SJSA1 (cell line): ENCODE data around the gene OMA1. TPM values are rescaled to one million over a fixed set of nuclear protein-coding genes. Genes with fewer than 3 reads are reported as not detected.
"Not testable (repeated sequence)": the region's sequence is repeated elsewhere in the genome, so short reads cannot be mapped to it uniquely, and the experiment has no call there.

Experiments used
- DNase-seq, 2 experiments: peaks; one replicate each; pipeline ENCODE4 v3.0.0-alpha.2; 2015 to 2020; ENCODE audit warnings: low spot score in 2 of 2, low read depth in 1 of 2
- H3K27ac ChIP-seq: fragments of 250-450 bp; sonication (Bioruptor Pico); 2 replicates; pipeline ENCODE4 v1.5.1; 2020; ENCODE audit warnings: mild to moderate bottlenecking, moderate library complexity
- H3K27me3 ChIP-seq: fragments of 250-450 bp; sonication (Bioruptor Pico); replicated peaks from 2 replicates; pipeline ENCODE4 v1.5.1; 2020; ENCODE audit warnings: mild to moderate bottlenecking, moderate library complexity
- H3K36me3 ChIP-seq: fragments of 250-450 bp; sonication (Bioruptor Pico); 2 replicates; pipeline ENCODE4 v1.5.1; 2020; ENCODE audit warnings: mild to moderate bottlenecking
- H3K4me1 ChIP-seq: fragments of 250-450 bp; sonication (Bioruptor Pico); replicated peaks from 2 replicates; pipeline ENCODE4 v1.6.1; 2021; ENCODE audit warnings: mild to moderate bottlenecking
- H3K4me3 ChIP-seq: fragments of 250-450 bp; sonication (Bioruptor Pico); 2 replicates; pipeline ENCODE4 v1.5.1; 2020; ENCODE audit warnings: mild to moderate bottlenecking
- H3K9me3 ChIP-seq: fragments of 250-450 bp; sonication (Bioruptor Pico); replicated peaks from 2 replicates; pipeline ENCODE4 v1.5.1; 2020; ENCODE audit warnings: mild to moderate bottlenecking
- total RNA-seq: library from RNA; depleted of rRNA; stranded (reverse); fragments of >200 nt; shearing (Covaris generic); gene quantifications from 2 replicates; pipeline ENCODE4 v1.2.3, GENCODE V29; 2014; rRNA removed

OMA1 gene
- 11.5 and 29.8 TPM in 2 replicates for total RNA-seq

DNA sequence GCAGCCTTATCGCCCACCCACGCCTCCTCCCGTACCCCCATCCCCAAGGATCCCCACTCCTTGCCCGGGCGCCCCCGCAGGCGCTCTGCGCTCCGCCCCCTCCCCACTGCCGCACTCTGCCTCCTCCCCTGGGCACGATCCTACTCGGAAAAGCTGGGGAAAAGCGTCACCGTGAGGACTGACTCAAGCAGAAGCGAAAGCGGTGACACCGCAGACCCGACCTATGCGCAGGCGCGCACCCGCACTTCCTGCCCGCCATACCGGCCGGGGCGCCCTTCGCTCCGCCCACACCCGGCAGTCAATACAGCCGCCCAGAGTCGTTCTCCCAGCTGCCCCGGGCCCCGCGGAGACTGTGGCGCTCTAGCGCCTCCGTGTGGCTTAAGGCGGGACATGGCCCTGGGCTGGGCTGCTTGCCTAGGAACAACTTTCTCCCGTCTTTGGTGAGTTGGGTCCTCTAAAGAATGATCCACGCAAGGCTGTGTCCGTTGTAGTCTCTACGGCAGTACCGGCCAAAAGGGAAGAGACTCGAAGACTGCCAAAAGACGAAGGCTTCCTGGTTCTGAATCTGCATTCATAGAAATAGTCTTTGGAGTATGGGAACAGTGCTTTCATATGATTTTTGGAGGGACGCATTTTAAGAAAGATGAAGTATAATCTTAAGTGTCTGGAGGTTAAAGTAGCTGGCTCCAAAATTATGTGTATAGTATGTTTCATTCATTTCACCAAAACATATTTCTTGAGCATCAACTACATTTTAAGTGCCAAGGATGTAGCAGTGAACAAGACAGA is at the start of gene OMA1:
Gene OMA1, minus strand, starts transcription at position 207 of the 789 bp plus-strand sequence. CDS start 7,432 bp downstream, outside the sequence.
- peaks cover 12% of the 10 kb centered on the region; the same call in 1 of the 2 replicates for H3K4me1 ChIP-seq
- no peaks in the 10 kb centered on the region for H3K27me3 ChIP-seq
- no peaks in the 10 kb centered on the region for H3K36me3 ChIP-seq

GRCh38 chr1:58594546-58594945 is 48.0 kb upstream of the OMA1 start:
- H3K36me3 ChIP-seq = no peaks in the 10 kb centered on the region

More for the DNA sequence above, at the start of gene OMA1:
- Histone ChIP-seq H3K4me3 (peak within 1 kb of the TSS; percentile 62), H3K27ac (peak within 1 kb of the TSS; percentile 79), H3K9me3 (no peaks in the 10 kb centered on the region)
- peak; percentile 90 to 98 for DNase-seq

GRCh38 chr1:58592522-58593134 is 46.1 kb upstream of the OMA1 start:
- Histone ChIP-seq H3K9me3 (no peaks in the 10 kb centered on the region), H3K4me3 (no peak overlapping the region), H3K27me3 (no peaks in the 10 kb centered on the region), H3K4me1 (peaks cover 18% of the 10 kb centered on the region), H3K27ac (peak overlapping the region; percentile 22; the same call in 1 of the 2 replicates), H3K36me3 (no peaks in the 10 kb centered on the region)
- DNase-seq = peak; percentile 58 to 62

More at GRCh38 chr1:58594546-58594945, 48.0 kb upstream of the OMA1 start:
- Histone ChIP-seq H3K9me3 (no peaks in the 10 kb centered on the region), H3K27me3 (no peaks in the 10 kb centered on the region), H3K27ac (no peak overlapping the region), H3K4me1 (peaks cover 14% of the 10 kb centered on the region), H3K4me3 (no peak overlapping the region)
- no peak for DNase-seq

- DNase-seq = no peak
- Histone ChIP-seq H3K27ac (no peak overlapping the region), H3K9me3 (no peaks in the 10 kb centered on the region), H3K4me1 (peaks cover 18% of the 10 kb centered on the region), H3K36me3 (no peaks in the 10 kb centered on the region), H3K4me3 (no peak overlapping the region), H3K27me3 (no peaks in the 10 kb centered on the region)
Observed at GRCh38 chr1:58591806-58592205, 45.3 kb upstream of the OMA1 start.

- Histone ChIP-seq H3K36me3 (no peaks in the 10 kb centered on the region), H3K4me3 (no peak overlapping the region)
Observed at GRCh38 chr1:58590019-58590418, 43.5 kb upstream of the OMA1 start.

DNA sequence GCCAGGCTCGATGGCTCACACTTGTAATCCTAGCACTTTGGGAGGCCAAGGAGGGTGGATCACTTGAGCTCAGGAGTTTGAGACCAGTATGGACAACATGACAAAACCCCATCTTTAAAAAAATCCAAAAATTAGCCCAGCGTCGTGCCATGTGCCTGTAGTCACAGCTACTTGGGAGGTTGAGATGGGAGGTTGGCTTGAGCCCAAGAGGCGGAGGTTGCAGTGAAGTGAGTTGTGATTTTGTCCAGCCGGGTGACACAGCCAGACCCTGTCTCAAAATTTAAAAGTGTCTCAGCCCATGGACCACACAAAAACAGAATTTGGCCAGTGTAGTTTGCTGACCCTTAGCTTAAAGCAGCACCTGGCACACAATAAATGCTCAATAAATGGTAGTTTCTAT is 41.9 kb upstream of the OMA1 start:
- no peaks in the 10 kb centered on the region for H3K27me3 ChIP-seq
- no peak overlapping the region for H3K4me3 ChIP-seq
- no peak overlapping the region for H3K27ac ChIP-seq
- no peaks in the 10 kb centered on the region for H3K9me3 ChIP-seq
- peaks cover 49% of the 10 kb centered on the region for H3K4me1 ChIP-seq
- no peaks in the 10 kb centered on the region for H3K36me3 ChIP-seq
- no peak for DNase-seq

More at GRCh38 chr1:58590019-58590418, 43.5 kb upstream of the OMA1 start:
- peaks cover 32% of the 10 kb centered on the region for H3K4me1 ChIP-seq
- no peak for DNase-seq
- H3K9me3 ChIP-seq = no peaks in the 10 kb centered on the region
- H3K27me3 ChIP-seq = no peaks in the 10 kb centered on the region
- no peak overlapping the region for H3K27ac ChIP-seq

DNA sequence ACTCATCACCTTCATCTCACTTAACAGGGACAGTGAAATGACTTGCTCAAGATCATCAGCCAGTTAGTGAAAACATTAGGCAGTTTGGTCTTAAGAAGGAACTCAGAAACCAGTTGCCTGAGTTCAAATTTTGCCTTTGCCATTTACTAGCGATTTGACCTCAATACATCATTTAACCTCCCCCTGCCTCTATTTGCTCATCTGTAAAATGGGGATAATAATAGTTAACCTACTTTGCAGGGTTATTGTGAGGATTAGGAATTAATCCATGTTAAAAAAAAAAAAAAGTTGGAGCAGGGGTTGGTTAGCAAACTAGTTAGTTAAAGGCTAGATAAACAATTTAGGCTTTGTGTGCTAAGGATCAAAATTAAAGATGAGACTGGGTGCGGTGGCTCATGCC is 41.1 kb upstream of the OMA1 start:
- H3K4me3 ChIP-seq = no peak overlapping the region
- no peak overlapping the region for H3K27ac ChIP-seq
- H3K4me1 ChIP-seq = peaks cover 44% of the 10 kb centered on the region
- no peak for DNase-seq
- no peaks in the 10 kb centered on the region for H3K9me3 ChIP-seq
- no peaks in the 10 kb centered on the region for H3K27me3 ChIP-seq
- no peaks in the 10 kb centered on the region for H3K36me3 ChIP-seq

GRCh38 chr1:58586271-58586670 is 39.7 kb upstream of the OMA1 start:
- no peaks in the 10 kb centered on the region for H3K27me3 ChIP-seq
- DNase-seq = no peak
- H3K27ac ChIP-seq = no peak overlapping the region
- H3K9me3 ChIP-seq = no peaks in the 10 kb centered on the region
- H3K4me1 ChIP-seq = peaks cover 36% of the 10 kb centered on the region
- H3K36me3 ChIP-seq = no peaks in the 10 kb centered on the region
- no peak overlapping the region for H3K4me3 ChIP-seq

DNA sequence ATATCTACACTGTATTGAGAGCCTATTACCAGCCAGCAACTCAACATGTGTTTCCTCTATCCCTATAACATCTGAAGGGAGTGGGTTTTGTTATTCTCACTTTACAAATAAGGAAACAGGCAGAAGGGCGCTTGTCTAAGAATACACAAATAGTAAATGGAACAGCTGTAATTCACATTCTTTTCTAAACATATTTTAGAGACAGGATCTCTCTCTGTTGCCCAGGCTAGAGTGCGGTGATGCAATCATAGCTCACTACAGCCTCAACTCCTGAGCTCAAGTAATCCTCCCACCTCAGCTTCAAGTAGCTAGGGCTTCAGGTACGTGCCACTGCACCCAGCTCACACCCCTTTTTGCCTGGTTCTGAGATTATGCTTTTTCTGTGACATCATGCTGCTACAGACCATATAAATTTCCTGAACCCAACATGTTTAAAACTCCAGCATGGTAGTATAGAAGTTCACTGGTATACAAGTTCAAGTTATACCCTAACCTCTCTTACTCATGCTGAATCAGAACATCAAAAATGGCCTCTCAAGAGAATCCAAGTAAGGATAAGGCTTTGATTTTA is 39.1 kb upstream of the OMA1 start:
- H3K36me3 ChIP-seq = no peaks in the 10 kb centered on the region
- no peak overlapping the region for H3K27ac ChIP-seq
- no peak overlapping the region for H3K4me3 ChIP-seq
- peak in 1 of 2 experiments; percentile 12 for DNase-seq
- H3K9me3 ChIP-seq = no peaks in the 10 kb centered on the region
- H3K4me1 ChIP-seq = peaks cover 36% of the 10 kb centered on the region
- no peaks in the 10 kb centered on the region for H3K27me3 ChIP-seq

- H3K27ac ChIP-seq = peak overlapping the region; percentile 60; the same call in 1 of the 2 replicates
- no peaks in the 10 kb centered on the region for H3K27me3 ChIP-seq
- no peaks in the 10 kb centered on the region for H3K36me3 ChIP-seq
- peaks cover 37% of the 10 kb centered on the region for H3K4me1 ChIP-seq
- DNase-seq = peak in 1 of 2 experiments; percentile 4
- H3K4me3 ChIP-seq = no peak overlapping the region
- no peaks in the 10 kb centered on the region for H3K9me3 ChIP-seq
Observed at GRCh38 chr1:58585166-58585565, 38.6 kb upstream of the OMA1 start.

DNA sequence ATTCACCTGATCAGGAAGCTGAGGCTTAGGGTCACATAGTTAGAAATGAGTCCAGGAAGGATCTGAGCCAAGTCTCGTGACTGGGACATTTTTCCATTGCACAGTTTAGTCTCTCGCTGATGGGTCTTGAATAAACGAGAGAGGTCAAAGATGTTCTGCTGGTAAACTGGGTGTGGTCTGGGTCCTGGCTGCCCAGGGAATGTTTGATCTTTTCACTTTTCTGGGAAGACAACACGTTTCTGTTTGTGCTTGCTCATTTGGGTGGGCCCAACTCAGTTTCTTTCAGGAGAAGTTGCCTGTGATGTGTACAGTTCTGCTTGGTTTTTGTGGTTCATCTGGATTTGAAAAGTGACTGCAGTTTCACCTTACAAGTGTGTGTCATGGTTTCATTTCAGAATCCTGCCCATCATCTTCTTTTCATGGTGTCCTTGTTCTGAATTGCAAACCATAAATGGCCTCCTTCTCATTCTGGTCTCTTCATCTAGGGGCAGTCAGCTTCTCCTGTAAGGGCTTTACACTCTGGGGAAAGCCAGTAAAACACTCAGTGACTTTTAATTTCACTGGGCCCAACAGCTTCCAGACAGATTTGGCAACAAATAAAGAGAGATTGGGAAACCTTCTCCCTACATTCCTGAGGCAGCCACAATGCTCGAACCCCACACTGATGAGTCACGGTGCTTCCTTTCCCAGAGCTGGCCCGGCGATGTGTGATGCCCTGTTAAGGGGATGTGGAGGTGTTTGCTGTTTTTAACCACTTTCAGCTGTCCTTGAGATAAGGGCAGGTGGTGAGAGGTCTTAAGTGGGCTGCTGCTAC is 37.8 kb upstream of the OMA1 start:
- Histone ChIP-seq H3K36me3 (no peaks in the 10 kb centered on the region), H3K4me3 (no peak overlapping the region)
- DNase-seq = peak; percentile 81 to 83

GRCh38 chr1:58583496-58583895 is 37.0 kb upstream of the OMA1 start:
- H3K4me3 ChIP-seq = no peak overlapping the region
- H3K36me3 ChIP-seq = no peaks in the 10 kb centered on the region
- no peak for DNase-seq
- H3K4me1 ChIP-seq = peaks cover 38% of the 10 kb centered on the region
- peak overlapping the region; percentile 60 for H3K27ac ChIP-seq
- H3K27me3 ChIP-seq = no peaks in the 10 kb centered on the region
- H3K9me3 ChIP-seq = no peaks in the 10 kb centered on the region

More for the DNA sequence above, 37.8 kb upstream of the OMA1 start:
- Histone ChIP-seq H3K4me1 (peaks cover 39% of the 10 kb centered on the region), H3K27ac (peak overlapping the region; percentile 60), H3K27me3 (no peaks in the 10 kb centered on the region), H3K9me3 (no peaks in the 10 kb centered on the region)

DNA sequence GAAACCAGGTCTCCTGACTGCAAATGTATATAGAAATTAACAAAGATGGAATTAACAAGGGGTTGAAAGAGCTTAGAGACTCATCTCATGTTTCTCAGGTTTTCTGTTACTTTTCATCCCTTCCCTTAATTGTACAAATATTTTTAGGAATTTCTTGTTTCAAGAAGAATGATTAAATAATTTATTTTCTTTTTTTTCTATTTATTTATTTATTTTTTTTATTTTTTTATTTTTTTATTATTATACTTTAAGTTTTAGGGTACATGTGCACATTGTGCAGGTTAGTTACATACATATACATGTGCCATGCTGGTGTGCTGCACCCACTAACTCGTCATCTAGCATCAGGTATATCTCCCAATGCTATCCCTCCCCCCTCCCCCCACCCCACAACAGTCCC is 35.6 kb upstream of the OMA1 start:
- H3K9me3 ChIP-seq, H3K27ac ChIP-seq, H3K36me3 ChIP-seq, DNase-seq, H3K27me3 ChIP-seq, H3K4me3 ChIP-seq: not testable (repeated sequence)
- H3K4me1 ChIP-seq = peaks cover 35% of the 10 kb centered on the region
